ENCODE results near the gene PIN1.

PIN1 gene

DNA sequence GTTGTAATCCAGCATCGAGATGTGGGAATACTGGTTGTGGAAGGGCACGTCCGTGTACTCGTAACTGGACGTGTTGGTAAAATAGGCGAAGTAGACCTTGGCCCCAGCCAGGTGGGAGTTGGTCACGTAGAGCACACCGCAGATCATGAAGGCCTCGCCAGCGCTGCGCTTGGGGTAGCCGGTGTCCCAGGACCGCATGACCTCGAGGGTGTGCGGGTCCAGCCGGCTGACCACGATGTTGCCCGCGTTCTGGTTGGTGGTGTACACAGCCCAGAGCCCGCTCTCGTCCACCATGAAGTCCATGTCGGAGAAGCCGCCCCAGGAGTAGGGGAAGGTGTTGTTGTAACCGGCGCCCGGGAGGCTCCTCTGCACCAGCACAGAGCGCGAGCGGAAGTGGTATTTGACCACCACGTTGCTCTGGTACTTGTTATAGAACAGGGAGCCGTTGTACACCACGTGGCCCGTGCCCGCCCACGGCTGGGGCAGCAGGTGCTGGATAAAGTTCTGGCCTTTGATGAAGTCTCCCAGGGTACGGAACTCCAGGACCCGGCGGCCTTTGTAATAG, 19.2 kb downstream of the PIN1 start:
- H3K4me3 ChIP-seq = no peak overlapping the region
- H3K9ac ChIP-seq (ENCODE audit: insufficient read length) = no peak overlapping the region
- no peaks in the 10 kb centered on the region for H3K9me3 ChIP-seq (ENCODE audit: low read depth, low read length)
- TF ChIP-seq EZH2 (IDR thresholded peaks at IDR 0.05) = no peak
- TF ChIP-seq POLR2AphosphoS5 (IDR thresholded peaks at IDR 0.05; ENCODE audit: borderline replicate concordance, low read depth, low read length) = no peak
- TF ChIP-seq FOXP2 (optimal IDR thresholded peaks at IDR 0.05; ENCODE audit: control extremely low read depth, extremely low read length, insufficient read depth) = no peak
- H3K27ac ChIP-seq = peak overlapping the region; percentile 2; the same call in 1 of the 2 replicates
- DNase-seq (ENCODE audit: low read depth, low spot score) = no peak
- H3K36me3 ChIP-seq (ENCODE audit: insufficient read depth, low read length) = peaks cover 39% of the 10 kb centered on the region; the same call in 1 of the 2 replicates

DNA sequence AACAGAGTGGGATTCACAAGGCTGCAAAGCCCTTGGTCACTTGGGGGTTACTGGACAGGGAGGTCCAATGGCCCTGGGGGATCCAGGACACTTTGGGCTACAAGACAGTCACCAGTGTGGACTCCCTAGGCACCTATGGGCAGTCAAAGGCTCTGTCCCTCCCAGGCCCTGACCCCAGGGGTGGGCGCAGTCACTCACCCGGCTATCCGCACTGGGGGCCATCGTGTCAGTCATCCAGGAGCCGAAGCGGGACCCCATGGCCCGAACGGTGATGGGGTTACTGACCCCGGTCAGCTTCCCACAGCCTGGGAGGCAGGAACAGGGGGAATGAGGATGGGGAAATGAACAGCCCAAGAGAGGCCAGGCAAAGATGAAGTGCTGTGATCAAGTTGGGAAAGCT, 21.5 kb downstream of the PIN1 start:
- no peak overlapping the region for H3K4me3 ChIP-seq
- no peaks in the 10 kb centered on the region for H3K9me3 ChIP-seq (ENCODE audit: low read depth, low read length)
- no peak overlapping the region for H3K9ac ChIP-seq (ENCODE audit: insufficient read length)
- TF ChIP-seq FOXP2 (optimal IDR thresholded peaks at IDR 0.05; ENCODE audit: control extremely low read depth, extremely low read length, insufficient read depth) (no peak), POLR2AphosphoS5 (IDR thresholded peaks at IDR 0.05; ENCODE audit: borderline replicate concordance, low read depth, low read length) (no peak), EZH2 (IDR thresholded peaks at IDR 0.05) (no peak)
- DNase-seq (ENCODE audit: low read depth, low spot score) = no peak
- peaks cover 46% of the 10 kb centered on the region; the same call in 1 of the 2 replicates for H3K36me3 ChIP-seq (ENCODE audit: insufficient read depth, low read length)
- H3K27ac ChIP-seq = no peak overlapping the region

DNA sequence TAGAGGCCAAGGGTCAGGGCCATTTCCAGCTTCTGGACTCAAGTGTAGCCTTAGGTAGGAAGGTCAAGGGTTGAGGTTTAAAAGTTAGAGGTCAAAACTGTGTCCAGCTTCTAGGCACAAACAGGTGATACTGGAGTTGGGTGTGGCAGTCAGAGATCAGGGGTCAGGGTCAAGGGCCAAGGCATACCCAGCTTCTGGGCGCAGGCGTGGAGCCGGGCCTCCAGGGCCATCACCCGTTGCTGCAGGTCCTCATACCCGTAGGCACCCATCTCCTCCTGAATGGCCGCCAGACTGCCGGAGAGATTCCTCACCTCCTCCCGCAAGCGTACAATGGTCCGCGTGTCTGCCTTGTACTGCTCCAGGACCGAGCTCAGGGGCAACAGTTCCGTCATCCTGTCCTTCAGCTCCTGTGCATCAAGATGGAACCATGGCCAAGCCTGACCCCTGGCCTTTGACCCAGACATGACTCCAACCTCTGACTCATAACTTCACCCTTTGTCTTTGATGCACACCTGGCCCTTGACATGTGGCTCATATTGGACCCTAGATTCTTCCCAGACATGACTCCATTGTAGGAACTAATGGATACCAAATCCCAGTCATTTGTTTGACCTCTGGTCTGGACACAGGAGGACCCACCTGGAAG, 22.1 kb downstream of the PIN1 start:
- Histone ChIP-seq H3K36me3 (ENCODE audit: insufficient read depth, low read length) (peaks cover 46% of the 10 kb centered on the region; the same call in 1 of the 2 replicates), H3K4me3 (no peak overlapping the region), H3K27ac (no peak overlapping the region), H3K9ac (ENCODE audit: insufficient read length) (no peak overlapping the region), H3K9me3 (ENCODE audit: low read depth, low read length) (no peaks in the 10 kb centered on the region)
- no peak for TF ChIP-seq EZH2 (IDR thresholded peaks at IDR 0.05)
- no peak for TF ChIP-seq FOXP2 (optimal IDR thresholded peaks at IDR 0.05; ENCODE audit: control extremely low read depth, extremely low read length, insufficient read depth)
- no peak for TF ChIP-seq POLR2AphosphoS5 (IDR thresholded peaks at IDR 0.05; ENCODE audit: borderline replicate concordance, low read depth, low read length)
- DNase-seq (ENCODE audit: low read depth, low spot score) = no peak

DNA sequence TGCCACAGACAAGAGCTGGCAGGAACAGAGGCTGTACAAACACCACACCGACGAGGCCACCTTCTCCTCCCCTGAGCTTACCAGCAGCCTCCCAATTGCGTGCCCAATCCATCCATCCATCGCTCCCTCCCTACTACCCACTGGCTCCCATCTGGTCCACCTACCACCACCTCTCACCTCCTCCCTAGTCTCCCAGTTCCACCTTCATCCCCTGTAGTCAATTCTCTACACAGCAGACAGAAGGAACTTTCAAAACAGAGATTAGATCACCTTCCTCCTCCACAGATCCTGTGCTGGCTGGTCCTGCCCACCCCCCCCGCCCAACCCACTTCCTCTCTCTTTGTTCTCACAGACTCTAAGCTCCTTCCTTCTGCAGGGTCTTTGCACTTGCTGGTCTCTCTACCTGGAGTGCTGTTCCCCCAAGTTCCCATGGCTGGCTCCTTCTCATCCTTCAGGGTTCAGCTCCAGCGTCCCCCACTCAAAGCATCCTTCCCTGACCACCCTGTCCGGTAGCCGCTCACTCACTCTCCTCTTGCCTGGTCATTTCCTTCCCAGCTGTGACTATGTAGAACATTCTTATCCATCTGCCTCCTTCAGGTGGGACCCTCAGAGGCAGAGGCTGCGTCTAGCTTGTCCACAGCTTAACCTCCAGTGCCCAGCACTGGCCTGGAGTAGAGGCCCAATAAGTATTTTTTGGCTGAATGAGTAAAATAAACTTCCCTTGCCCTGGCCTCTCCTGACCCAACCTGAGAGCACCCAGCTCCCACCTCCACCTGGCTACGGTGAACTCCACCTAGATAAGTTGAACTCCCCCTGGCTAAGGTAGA, 23.0 kb downstream of the PIN1 start:
- Histone ChIP-seq H3K9ac (ENCODE audit: insufficient read length) (no peak overlapping the region), H3K27ac (no peak overlapping the region), H3K36me3 (ENCODE audit: insufficient read depth, low read length) (peaks cover 49% of the 10 kb centered on the region; the same call in 1 of the 2 replicates), H3K9me3 (ENCODE audit: low read depth, low read length) (no peaks in the 10 kb centered on the region), H3K4me3 (no peak overlapping the region)
- TF ChIP-seq FOXP2 (optimal IDR thresholded peaks at IDR 0.05; ENCODE audit: control extremely low read depth, extremely low read length, insufficient read depth) (no peak), POLR2AphosphoS5 (IDR thresholded peaks at IDR 0.05; ENCODE audit: borderline replicate concordance, low read depth, low read length) (no peak), EZH2 (IDR thresholded peaks at IDR 0.05) (no peak)
- no peak for DNase-seq (ENCODE audit: low read depth, low spot score)

DNA sequence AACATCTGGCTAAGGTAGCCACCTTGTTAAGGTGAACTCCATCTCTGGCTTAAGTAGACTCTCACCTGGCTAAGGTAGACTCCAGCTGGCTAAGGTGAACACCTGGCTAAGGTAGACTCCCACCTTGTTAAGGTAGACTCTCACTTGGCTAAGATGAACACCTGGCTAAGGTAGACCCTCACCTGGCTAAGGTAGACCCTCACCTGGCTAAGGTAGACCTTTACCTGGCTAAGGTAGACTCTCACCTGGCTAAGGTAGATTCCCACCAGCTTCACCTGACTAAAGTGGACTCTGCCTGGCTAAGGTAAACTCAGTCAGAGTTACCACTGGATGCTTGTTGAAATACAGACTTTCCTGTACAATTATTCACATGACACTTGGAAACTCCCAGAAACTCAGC, 23.6 kb downstream of the PIN1 start:
- H3K4me3 ChIP-seq = no peak overlapping the region
- no peak for DNase-seq (ENCODE audit: low read depth, low spot score)
- H3K9me3 ChIP-seq (ENCODE audit: low read depth, low read length) = no peaks in the 10 kb centered on the region
- no peak overlapping the region for H3K9ac ChIP-seq (ENCODE audit: insufficient read length)
- H3K27ac ChIP-seq = no peak overlapping the region
- TF ChIP-seq FOXP2 (optimal IDR thresholded peaks at IDR 0.05; ENCODE audit: control extremely low read depth, extremely low read length, insufficient read depth) = no peak
- TF ChIP-seq EZH2 (IDR thresholded peaks at IDR 0.05) = no peak
- TF ChIP-seq POLR2AphosphoS5 (IDR thresholded peaks at IDR 0.05; ENCODE audit: borderline replicate concordance, low read depth, low read length) = no peak
- peaks cover 47% of the 10 kb centered on the region; the same call in 1 of the 2 replicates for H3K36me3 ChIP-seq (ENCODE audit: insufficient read depth, low read length)

DNA sequence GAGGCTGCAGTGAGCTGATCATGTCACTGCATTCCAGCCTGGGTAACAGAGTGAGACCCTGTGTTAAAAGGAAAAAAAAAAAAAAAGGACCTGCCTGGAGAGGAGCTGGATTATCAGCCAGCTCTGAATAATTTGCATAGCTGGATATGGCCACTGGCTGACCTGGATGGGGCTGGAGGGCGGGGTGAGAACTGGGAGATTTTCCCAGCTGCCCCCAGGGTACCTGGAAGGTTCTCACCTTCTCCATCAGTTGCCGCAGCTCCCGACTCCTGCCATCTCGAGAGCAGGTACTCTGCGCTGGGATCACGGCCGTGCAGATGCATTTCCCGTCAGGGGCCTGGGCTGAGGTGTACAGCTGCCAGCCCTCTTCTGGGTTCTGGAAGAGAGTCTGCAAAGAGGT, 25.3 kb downstream of the PIN1 start:
- Histone ChIP-seq H3K9me3 (ENCODE audit: low read depth, low read length) (no peaks in the 10 kb centered on the region), H3K36me3 (ENCODE audit: insufficient read depth, low read length) (peaks cover 36% of the 10 kb centered on the region; the same call in 1 of the 2 replicates), H3K9ac (ENCODE audit: insufficient read length) (no peak overlapping the region), H3K4me3 (no peak overlapping the region), H3K27ac (no peak overlapping the region)
- DNase-seq (ENCODE audit: low read depth, low spot score) = no peak
- TF ChIP-seq FOXP2 (optimal IDR thresholded peaks at IDR 0.05; ENCODE audit: control extremely low read depth, extremely low read length, insufficient read depth) = no peak
- no peak for TF ChIP-seq POLR2AphosphoS5 (IDR thresholded peaks at IDR 0.05; ENCODE audit: borderline replicate concordance, low read depth, low read length)
- no peak for TF ChIP-seq EZH2 (IDR thresholded peaks at IDR 0.05)

DNA sequence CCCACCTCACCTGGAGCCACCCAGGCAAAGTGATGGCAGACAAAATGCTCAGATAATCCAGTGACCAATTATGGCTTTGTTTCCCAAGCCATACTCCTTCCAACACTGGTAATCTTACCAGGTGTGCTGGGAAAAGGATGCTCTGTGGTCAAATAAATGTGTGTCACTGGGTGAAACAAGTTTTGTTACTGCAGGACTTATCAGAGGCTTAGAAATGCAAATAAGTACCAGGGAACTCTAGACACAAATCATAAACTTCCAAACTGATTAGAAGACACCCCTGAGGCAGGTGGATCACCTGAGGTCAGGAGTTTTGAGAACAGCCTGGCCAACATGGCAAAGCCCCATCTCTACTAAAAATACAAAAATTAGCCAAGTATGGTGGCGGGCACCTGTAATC, 26.4 kb downstream of the PIN1 start:
- Histone ChIP-seq H3K27ac (no peak overlapping the region), H3K9me3 (ENCODE audit: low read depth, low read length) (no peaks in the 10 kb centered on the region), H3K9ac (ENCODE audit: insufficient read length) (no peak overlapping the region), H3K4me3 (no peak overlapping the region), H3K36me3 (ENCODE audit: insufficient read depth, low read length) (peaks cover 33% of the 10 kb centered on the region; the same call in 1 of the 2 replicates)
- no peak for TF ChIP-seq FOXP2 (optimal IDR thresholded peaks at IDR 0.05; ENCODE audit: control extremely low read depth, extremely low read length, insufficient read depth)
- no peak for TF ChIP-seq POLR2AphosphoS5 (IDR thresholded peaks at IDR 0.05; ENCODE audit: borderline replicate concordance, low read depth, low read length)
- TF ChIP-seq EZH2 (IDR thresholded peaks at IDR 0.05) = no peak
- no peak for DNase-seq (ENCODE audit: low read depth, low spot score)

DNA sequence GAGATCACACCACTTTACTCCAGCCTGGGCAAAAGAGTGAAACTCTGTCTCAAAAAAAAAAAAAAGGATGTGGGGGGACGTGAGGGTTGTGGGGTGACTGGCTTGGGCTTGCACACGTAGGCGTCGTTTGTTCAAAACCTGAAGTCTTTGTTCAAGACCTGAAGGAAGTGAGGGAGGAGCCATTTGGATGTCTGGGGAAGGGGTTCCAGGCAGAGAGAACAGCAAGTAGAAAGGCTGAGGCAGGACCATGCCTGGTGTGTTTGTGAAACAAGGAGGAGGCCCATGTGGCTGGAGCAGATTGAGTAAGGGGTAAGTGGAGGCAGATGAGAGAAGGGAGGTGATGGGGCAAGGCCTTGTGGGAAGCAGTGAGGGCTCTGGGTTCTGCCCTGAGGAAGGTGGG, 27.8 kb downstream of the PIN1 start:
- no peaks in the 10 kb centered on the region for H3K9me3 ChIP-seq (ENCODE audit: low read depth, low read length)
- H3K36me3 ChIP-seq (ENCODE audit: insufficient read depth, low read length) = peaks cover 19% of the 10 kb centered on the region; the same call in 1 of the 2 replicates
- no peak for DNase-seq (ENCODE audit: low read depth, low spot score)
- no peak overlapping the region for H3K4me3 ChIP-seq
- no peak for TF ChIP-seq POLR2AphosphoS5 (IDR thresholded peaks at IDR 0.05; ENCODE audit: borderline replicate concordance, low read depth, low read length)
- no peak for TF ChIP-seq FOXP2 (optimal IDR thresholded peaks at IDR 0.05; ENCODE audit: control extremely low read depth, extremely low read length, insufficient read depth)
- no peak for TF ChIP-seq EZH2 (IDR thresholded peaks at IDR 0.05)
- no peak overlapping the region for H3K27ac ChIP-seq
- H3K9ac ChIP-seq (ENCODE audit: insufficient read length) = no peak overlapping the region

Data from SK-N-MC (cell line).